ENCODE results near the gene MBOAT2.
"Not testable (repeated sequence)": the region's sequence is repeated elsewhere in the genome, so short reads cannot be mapped to it uniquely, and the experiment has no call there.

DNA sequence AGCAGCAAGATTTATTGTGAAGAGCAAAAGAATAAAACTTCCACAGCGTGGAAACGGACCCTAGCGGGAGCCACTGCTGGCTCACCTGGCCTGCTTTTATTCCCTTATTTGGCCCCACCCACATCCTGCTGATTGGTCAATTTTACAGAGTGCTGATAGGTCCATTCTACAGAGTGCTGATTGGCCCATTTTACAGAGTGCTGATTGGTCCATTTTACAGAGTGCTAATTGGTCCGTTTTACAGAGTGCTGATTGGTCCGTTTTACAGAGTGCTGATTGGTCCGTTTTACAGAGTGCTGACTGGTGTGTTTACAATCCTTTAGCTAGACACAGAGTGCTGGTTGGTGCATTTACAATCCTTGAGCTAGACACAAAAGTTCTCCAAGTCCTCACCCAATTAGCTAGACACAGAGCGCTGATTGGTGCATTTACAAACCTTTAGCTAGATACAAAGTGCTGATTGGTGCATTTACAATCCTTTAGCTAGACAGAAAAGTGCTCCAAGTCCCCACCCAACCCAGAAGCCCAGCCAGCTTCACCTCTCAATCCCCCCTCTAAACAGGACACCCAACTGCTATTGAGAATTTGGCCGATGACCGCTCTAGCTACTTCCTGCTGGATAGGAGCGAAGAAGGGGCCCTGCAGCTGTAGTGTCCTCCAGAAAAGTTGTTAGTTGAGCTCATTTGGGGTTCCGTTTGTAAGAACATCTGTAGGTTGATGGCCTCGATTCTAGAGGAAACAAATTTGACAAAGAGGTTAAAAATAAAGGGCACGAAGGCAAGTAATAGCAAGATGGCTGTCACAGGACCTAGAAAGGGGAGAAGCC lies 108.2 kb downstream of the MBOAT2 start:
- TF ChIP-seq, protein P1, sequence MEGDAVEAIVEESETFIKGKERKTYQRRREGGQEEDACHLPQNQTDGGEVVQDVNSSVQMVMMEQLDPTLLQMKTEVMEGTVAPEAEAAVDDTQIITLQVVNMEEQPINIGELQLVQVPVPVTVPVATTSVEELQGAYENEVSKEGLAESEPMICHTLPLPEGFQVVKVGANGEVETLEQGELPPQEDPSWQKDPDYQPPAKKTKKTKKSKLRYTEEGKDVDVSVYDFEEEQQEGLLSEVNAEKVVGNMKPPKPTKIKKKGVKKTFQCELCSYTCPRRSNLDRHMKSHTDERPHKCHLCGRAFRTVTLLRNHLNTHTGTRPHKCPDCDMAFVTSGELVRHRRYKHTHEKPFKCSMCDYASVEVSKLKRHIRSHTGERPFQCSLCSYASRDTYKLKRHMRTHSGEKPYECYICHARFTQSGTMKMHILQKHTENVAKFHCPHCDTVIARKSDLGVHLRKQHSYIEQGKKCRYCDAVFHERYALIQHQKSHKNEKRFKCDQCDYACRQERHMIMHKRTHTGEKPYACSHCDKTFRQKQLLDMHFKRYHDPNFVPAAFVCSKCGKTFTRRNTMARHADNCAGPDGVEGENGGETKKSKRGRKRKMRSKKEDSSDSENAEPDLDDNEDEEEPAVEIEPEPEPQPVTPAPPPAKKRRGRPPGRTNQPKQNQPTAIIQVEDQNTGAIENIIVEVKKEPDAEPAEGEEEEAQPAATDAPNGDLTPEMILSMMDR (IDR thresholded peaks at IDR 0.05): not testable (repeated sequence)
- not testable (repeated sequence) for TF ChIP-seq POLR2A, POLR2AphosphoS5, EP300 (IDR thresholded peaks at IDR 0.05)
